Ammon's horn (tissue), 1 donor: Measurements from ENCODE around the gene CXXC1.
"Not testable (repeated sequence)": the region's sequence is repeated elsewhere in the genome, so short reads cannot be mapped to it uniquely, and the experiment has no call there.

Source experiments
- DNase-seq: peaks from one replicate; pipeline ENCODE4 v3.0.0-alpha.2; 2016; ENCODE audit warnings: low spot score

The CXXC1 gene

DNA sequence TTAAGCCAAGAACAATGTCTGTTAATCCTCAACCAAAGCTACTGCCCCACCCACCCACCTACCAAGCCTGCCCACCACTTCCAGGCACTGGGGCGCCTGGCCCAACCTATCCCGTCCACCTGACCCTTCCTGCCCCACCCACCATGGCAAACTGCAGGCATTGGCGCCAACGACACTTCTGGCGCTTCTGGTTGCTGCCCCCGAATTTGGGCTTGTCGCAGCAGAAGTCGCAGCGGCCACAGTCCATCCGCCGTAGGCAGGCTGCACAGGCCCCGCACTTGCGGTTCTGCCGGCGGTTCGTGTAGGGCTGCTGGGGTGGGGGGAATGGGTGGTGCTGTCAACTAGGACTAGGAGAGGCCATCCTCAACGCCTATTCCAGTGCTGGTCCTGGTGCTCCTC is 13.4 kb downstream of the CXXC1 start:
- DNase-seq: no peak

GRCh38 chr18:50273203-50274043 is 14.1 kb downstream of the CXXC1 start:
- no peak for DNase-seq

- no peak for DNase-seq
These were observed 14.9 kb downstream of the CXXC1 start for GRCh38 chr18:50272568-50272967.

DNA sequence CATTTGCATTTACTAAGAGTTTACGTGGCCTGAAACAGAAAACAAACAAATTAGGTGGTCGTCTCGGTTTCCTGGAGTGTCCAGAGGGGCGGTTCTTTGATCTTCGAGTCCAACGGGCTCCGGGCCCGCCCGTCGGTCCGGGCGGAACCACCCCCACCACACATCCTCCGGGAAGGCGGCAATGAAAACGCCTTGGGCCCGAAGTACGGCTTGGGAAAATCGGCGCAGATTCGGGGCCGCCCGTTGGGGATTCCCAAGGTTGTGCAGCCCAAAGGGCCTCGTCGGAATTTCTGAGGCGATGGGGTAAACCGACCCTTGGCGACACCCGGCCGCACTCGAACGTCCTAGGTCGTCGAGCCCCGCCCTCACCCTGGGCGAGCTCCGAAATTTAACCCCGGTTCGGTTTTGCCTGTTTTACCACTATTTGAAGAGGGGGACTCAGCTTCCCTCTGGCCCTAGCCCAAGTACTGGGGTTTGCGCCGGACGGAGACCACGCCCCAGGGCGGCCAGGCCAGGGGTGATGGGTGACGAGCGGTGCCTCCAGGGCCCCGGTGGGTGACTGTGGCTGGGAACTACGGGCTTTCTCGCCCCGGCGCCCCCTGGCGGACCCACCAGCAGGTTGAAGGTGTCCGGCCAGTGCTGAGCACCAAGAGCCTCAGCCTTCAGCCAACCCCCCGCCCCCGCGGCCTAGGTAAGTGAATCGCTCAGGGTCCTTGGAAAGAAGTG is 19.3 kb downstream of the CXXC1 start:
- DNase-seq: peak; percentile 67

GRCh38 chr18:50266248-50266704 is 21.2 kb downstream of the CXXC1 start, which contains the start of gene CFAP53:
Gene CFAP53, minus strand, starts transcription at chr18:50266495. Its CDS starts 91 bp downstream, at chr18:50266404.
- peak; percentile 93 for DNase-seq

DNA sequence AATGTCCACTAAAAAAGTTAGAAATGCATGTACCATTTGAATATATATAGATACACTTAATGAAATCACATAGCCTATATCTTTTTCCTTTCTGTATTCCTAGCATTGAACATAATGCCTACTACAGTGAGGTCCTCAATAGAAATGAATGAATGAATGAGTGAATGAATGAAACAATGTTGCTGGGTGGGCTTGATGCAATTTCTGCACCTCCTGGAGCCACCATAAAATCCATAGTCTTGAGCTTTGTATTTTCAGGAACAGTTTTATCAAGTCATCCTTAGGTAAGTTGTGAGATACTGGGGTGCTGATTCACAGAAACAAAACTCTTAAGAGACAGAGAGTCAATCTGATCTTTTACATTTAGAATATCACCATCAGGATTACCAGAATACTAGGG is 24.5 kb downstream of the CXXC1 start:
- no peak for DNase-seq

DNA sequence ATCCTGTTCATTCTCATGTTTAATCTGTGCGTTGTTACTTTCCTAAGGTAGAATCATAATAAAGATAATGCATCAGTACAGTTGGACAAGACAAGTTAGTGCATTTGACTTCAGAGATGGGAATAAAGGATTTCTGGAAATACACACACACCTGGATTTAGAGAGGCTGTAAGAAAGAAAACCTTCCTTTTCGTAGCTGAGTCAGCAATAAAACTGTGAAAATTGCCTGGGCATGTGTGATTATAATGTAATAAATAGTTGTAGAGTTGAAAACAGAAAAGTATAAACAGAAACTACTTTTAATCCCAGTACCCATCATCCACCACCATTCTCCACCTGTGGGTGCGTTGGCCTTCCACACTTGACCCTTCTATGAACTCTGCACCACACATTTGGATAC is 36.6 kb downstream of the CXXC1 start:
- DNase-seq: no peak

DNA sequence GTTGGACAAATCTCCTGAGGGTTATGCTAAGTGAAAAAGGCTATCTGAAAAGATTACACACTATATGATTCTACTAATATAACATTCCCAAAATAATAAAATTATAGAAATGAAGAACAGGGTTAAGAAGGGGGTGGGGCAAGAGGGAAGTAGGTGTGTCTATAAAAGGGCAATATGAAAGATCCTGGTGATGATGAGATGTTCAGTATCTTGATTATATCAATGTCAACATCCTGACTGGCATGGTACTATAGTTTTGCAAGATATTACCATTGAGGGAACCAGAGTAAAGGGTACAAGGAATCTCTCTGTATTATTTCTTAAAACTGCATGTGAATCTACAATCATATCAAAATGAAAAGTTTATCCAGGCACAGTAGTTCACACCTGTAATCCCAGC is 37.9 kb downstream of the CXXC1 start:
- DNase-seq: no peak

DNA sequence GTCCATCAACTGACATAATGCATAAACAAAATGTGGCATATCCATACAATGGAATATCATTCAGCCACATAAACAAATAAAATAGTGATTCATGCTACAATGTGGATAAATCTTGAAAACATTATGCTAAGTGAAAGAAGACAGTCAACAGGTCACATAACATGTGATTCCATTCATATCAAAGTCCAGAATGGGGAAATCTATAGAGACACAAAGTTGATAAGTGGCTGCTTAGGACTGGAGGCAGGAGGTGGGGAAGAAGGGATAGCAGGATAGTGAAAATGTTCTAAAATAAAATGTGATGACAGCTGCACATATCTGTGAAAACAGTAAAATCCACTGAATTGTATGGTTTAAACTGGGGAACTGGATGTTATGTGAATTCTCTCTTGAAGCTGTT is 39.9 kb downstream of the CXXC1 start:
- DNase-seq: no peak

- not testable (repeated sequence) for DNase-seq
These were observed 45.7 kb downstream of the CXXC1 start for GRCh38 chr18:50241768-50242167.

GRCh38 chr18:50240080-50240563 is 47.4 kb downstream of the CXXC1 start:
- DNase-seq: no peak

DNA sequence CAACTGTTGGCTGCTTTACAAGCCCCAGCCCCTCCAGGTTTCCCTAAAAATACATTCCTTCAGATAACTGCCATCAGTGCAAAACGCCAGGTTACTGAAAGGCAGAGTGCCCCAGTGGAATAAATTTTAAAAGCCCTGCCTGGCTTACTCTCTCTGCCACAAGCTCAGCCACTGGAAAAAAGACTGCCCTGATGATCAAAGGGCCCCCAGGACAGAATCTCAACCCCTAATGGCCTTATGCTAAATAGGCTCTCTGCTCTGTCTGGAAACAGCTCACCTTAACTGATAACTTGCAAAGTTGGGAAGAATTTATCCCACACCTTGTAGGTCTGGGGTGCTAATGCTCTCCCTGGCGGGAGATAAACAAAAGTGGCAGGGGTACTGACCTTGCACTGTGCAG is 55.1 kb downstream of the CXXC1 start:
- DNase-seq: no peak
